Upper lobe of right lung (tissue), 1 donor: ENCODE data around the gene PKIB. TPM values are rescaled to one million over a fixed set of nuclear protein-coding genes. Genes with fewer than 3 reads are reported as not detected.

Source experiments
- ATAC-seq: fragments of 200-7000 bp; cut with Tn5 transposase; one replicate; pipeline ENCODE4 v1.9.1; 2020; ENCODE audit warnings: mild to moderate bottlenecking, moderate library complexity
- DNase-seq: peaks from one replicate; pipeline ENCODE4 v3.0.0-alpha.2; 2020
- H3K27ac ChIP-seq: fragments of 200-600 bp; one replicate; pipeline ENCODE4 v1.8.0; 2022
- H3K27me3 ChIP-seq: fragments of 200-600 bp; one replicate; pipeline ENCODE4 v1.8.0; 2022; ENCODE audit warnings: mild to moderate bottlenecking
- H3K36me3 ChIP-seq: fragments of 200-600 bp; one replicate; pipeline ENCODE4 v1.8.0; 2022
- H3K4me1 ChIP-seq: fragments of 200-600 bp; one replicate; pipeline ENCODE4 v1.8.0; 2022
- H3K4me3 ChIP-seq: fragments of 200-600 bp; one replicate; pipeline ENCODE4 v1.8.0; 2022; ENCODE audit warnings: mild to moderate bottlenecking
- H3K9me3 ChIP-seq: fragments of 200-600 bp; one replicate; pipeline ENCODE4 v1.8.0; 2022
- intact Hi-C: fragments of 100-400 bp; cut with DNase I; formaldehyde crosslinking; loops from one replicate; pipeline ENCODE4 v1.11.0; 2022
- total RNA-seq: library from RNA; stranded (reverse); fragmentation: NEBNext Ultra II Directional; extraction: Animal tissue kit (Norgen Biotek cat#: 25700); gene quantifications from one replicate; pipeline ENCODE4 v1.2.1, GENCODE V29; 2021
- TF ChIP-seq, protein P1 (sequence below): fragments of 200-600 bp; IDR thresholded peaks from one replicate; pipeline ENCODE4 v1.8.0; 2022; ENCODE audit warnings: antibody characterized with exemption
- donor health status: DM: no; HTN: yes; CAD: no; lungs with severe emphysema.

PKIB gene
- total RNA-seq, 1 donor from 2014 or later = 2.1 TPM

DNA sequence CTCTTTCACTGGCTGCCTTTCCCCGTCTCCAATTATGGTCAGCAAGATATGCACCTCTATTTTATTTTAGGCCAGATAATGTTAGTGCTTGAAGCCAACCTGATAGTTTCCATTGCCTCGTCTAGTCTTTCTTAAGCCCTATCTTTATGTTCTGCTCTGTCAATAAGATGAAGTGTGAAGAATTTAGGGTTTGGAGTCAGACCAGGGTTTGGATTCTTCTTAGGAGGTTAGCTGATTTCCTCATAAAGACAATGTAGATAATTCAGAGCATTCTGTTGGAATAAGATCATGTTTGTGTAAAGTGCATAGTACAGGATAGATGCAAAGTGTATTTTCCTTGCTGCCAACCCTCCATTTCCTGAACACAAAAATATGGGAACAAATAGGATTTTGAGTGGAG lies 43.8 kb downstream of the PKIB start:
- ATAC-seq (no peak), DNase-seq (no peak)
- Histone ChIP-seq H3K36me3 (no peaks in the 10 kb centered on the region), H3K4me1 (no peaks in the 10 kb centered on the region), H3K27me3 (no peaks in the 10 kb centered on the region), H3K9me3 (no peaks in the 10 kb centered on the region), H3K27ac (no peak overlapping the region), H3K4me3 (no peak overlapping the region)
- TF ChIP-seq, protein P1, sequence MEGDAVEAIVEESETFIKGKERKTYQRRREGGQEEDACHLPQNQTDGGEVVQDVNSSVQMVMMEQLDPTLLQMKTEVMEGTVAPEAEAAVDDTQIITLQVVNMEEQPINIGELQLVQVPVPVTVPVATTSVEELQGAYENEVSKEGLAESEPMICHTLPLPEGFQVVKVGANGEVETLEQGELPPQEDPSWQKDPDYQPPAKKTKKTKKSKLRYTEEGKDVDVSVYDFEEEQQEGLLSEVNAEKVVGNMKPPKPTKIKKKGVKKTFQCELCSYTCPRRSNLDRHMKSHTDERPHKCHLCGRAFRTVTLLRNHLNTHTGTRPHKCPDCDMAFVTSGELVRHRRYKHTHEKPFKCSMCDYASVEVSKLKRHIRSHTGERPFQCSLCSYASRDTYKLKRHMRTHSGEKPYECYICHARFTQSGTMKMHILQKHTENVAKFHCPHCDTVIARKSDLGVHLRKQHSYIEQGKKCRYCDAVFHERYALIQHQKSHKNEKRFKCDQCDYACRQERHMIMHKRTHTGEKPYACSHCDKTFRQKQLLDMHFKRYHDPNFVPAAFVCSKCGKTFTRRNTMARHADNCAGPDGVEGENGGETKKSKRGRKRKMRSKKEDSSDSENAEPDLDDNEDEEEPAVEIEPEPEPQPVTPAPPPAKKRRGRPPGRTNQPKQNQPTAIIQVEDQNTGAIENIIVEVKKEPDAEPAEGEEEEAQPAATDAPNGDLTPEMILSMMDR = no peak
- intact Hi-C loops = no loop called here

DNA sequence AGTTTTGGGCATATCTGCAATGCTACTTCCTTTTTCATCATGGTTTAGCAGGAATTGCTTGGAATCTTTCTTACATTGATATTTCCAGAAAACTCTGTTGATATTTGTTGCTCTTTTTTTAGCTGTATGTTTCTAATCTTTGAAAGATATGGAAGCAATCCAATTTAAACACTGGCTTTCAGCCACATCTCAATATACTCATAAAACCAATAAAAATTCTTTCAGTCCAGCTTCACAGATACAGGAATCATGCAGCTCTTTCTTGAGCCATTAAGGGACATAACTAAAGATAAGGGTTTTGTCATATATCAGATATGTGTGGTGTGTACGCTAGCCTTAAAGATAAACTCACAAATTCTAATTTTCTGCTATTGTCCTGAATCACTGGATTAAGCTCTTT lies 47.4 kb downstream of the PKIB start:
- intact Hi-C loops = no loop called here
- Histone ChIP-seq H3K27ac (no peak overlapping the region), H3K27me3 (no peaks in the 10 kb centered on the region), H3K9me3 (no peaks in the 10 kb centered on the region), H3K36me3 (no peaks in the 10 kb centered on the region), H3K4me1 (no peaks in the 10 kb centered on the region), H3K4me3 (no peak overlapping the region)
- TF ChIP-seq, protein P1 = no peak
- no peak for ATAC-seq
- DNase-seq = no peak

DNA sequence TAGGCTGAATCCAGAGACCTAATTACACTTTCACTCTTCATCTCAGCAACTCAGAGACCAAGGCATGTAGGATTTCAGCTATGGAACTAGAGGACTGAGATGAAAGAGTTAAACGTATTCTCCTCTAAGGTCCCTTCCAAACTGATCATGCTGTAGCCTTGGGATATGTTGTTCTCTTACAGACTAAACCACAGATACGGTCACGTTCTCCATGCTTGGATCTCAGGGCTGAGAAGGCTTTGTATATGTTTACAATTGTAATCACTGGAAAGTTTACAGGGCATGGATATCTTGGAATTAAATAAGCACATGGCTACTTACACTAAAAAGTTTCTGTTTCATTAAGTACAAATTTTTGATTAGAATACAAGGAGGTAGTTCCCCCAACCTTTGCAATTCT lies 50.1 kb downstream of the PKIB start:
- DNase-seq = no peak
- Histone ChIP-seq H3K27me3 (no peaks in the 10 kb centered on the region), H3K27ac (no peak overlapping the region), H3K4me1 (no peaks in the 10 kb centered on the region), H3K9me3 (no peaks in the 10 kb centered on the region), H3K4me3 (no peak overlapping the region), H3K36me3 (no peaks in the 10 kb centered on the region)
- intact Hi-C loops = no loop called here
- no peak for ATAC-seq
- TF ChIP-seq, protein P1 = no peak

DNA sequence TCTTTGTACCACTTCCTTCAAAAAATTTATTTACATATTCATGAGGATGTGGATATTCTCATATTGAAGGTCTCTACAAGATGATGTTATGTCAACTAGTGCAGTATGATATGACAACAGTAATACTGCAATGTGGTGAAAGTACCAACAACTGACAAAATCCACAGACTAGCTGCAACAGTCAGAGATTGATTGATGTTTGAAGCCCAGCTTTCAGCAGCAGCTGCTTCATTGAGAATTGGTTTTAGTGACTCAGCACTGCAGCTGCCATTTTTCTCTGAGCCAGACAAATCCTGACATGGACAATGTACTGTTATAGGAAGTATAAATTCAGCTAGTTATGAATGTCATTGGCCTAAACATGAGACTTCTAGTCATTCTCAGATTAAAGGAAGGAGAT lies 53.8 kb downstream of the PKIB start:
- H3K4me3 ChIP-seq = no peak overlapping the region
- intact Hi-C loops = no loop called here
- DNase-seq = no peak
- no peaks in the 10 kb centered on the region for H3K9me3 ChIP-seq
- H3K27me3 ChIP-seq = no peaks in the 10 kb centered on the region
- TF ChIP-seq, protein P1 = no peak
- H3K4me1 ChIP-seq = no peaks in the 10 kb centered on the region
- no peaks in the 10 kb centered on the region for H3K36me3 ChIP-seq
- no peak for ATAC-seq
- H3K27ac ChIP-seq = no peak overlapping the region

DNA sequence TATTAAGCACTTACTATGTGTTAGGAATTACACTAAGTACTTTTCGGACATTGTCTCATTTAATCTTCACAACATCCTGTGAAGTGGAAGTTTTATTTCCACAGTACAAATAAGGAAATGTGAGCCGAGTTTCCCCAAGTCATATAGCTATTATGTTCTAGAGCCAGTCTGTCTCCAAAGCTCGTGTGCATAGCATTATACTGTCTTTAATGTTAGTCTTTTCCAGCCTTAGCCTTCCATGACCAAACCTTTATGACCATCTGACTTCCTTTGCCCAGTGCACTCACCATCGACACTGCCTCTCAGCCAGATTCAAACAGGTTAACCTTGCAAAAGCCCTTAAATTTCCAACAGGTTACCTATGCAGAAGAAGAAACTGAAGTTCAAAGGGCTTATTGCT lies 55.7 kb downstream of the PKIB start:
- Histone ChIP-seq H3K27ac (no peak overlapping the region), H3K27me3 (no peaks in the 10 kb centered on the region), H3K4me3 (no peak overlapping the region), H3K4me1 (no peaks in the 10 kb centered on the region), H3K36me3 (no peaks in the 10 kb centered on the region), H3K9me3 (no peaks in the 10 kb centered on the region)
- no peak for DNase-seq
- intact Hi-C loops = no loop called here
- TF ChIP-seq, protein P1 = no peak
- ATAC-seq = no peak

DNA sequence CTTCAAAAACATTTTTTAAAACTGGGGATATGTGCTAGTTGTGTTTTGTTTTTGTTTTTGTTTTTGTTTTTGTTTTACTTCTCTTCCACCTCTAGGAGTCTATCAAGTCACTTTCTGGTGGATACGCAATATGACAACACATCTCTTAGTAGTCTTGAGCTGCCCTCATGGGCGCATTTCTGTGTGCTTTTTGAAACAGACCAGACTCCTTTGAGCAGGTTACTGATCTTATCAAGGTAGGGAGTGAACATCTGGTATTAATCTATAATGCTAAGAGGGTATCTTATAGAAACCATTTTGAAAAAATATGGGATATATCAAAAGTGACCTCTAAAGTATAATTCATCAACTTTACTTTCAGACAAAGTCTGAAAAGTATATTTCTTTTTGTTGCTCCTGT lies 56.2 kb downstream of the PKIB start:
- intact Hi-C loops = no loop called here
- ATAC-seq (no peak), DNase-seq (no peak)
- no peak overlapping the region for H3K4me3 ChIP-seq
- H3K36me3 ChIP-seq = no peaks in the 10 kb centered on the region
- H3K27ac ChIP-seq = no peak overlapping the region
- no peaks in the 10 kb centered on the region for H3K4me1 ChIP-seq
- TF ChIP-seq, protein P1 = no peak
- no peaks in the 10 kb centered on the region for H3K27me3 ChIP-seq
- no peaks in the 10 kb centered on the region for H3K9me3 ChIP-seq
